ENCODE measurements around the gene GPC1.

- TF ChIP-seq CTCF (IDR thresholded peaks at IDR 0.05; ENCODE audit: low read depth, low read length) (no peak), EZH2phosphoT487 (IDR thresholded peaks at IDR 0.05; ENCODE audit: low read depth) (no peak)
Observed at GRCh38 chr2:240473211-240473610, 37.7 kb downstream of the GPC1 start.

All from OCI-LY3 (cell line).